ENCODE measurements around the gene GMPS. TPM values are rescaled to one million over a fixed set of nuclear protein-coding genes. Genes with fewer than 3 reads are reported as not detected.

GMPS gene
- total RNA-seq, 1 donor from 2014 or later, result 279 TPM

DNA sequence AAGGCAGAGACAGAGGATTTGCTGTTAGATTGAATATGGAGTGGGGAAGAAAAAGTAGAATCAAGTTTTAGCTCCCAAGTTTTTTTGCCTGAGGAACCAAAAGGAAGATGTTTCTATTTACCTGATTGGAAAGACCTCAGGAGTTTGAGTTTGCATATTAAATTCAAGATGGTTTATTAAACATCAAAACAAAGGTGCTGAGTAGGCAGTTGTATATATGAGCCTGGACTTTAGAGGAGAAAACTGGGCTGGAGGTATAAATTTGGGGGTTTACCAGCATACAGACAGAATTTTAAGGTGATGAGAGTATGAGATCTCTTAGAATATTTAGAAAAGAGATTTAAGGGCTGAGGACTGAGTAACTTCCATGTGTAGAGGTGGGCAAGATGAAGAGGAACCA, 38.2 kb downstream of the GMPS start:
- Mint-ChIP-seq H3K4me3 (no peak overlapping the region), H3K27me3 (ENCODE audit: insufficient read depth, low read depth) (no peaks in the 10 kb centered on the region), H3K4me1 (no peaks in the 10 kb centered on the region), H3K9me3 (no peaks in the 10 kb centered on the region), H3K36me3 (peaks cover 46% of the 10 kb centered on the region), H3K27ac (no peak overlapping the region)
- Histone ChIP-seq H3K4me1 (no peaks in the 10 kb centered on the region), H3K27me3 (no peaks in the 10 kb centered on the region), H3K36me3 (peaks cover 30% of the 10 kb centered on the region), H3F3A (ENCODE audit: low read depth) (no peaks in the 10 kb centered on the region), H3K9me3 (ENCODE audit: low read depth) (no peaks in the 10 kb centered on the region), H2AFZ (replicated peaks) (no peak overlapping the region), H3K9ac (no peak overlapping the region), H3K79me2 (ENCODE audit: low read depth) (no peaks in the 10 kb centered on the region), H3K4me2 (no peak overlapping the region), H4K20me1 (ENCODE audit: low read depth) (no peaks in the 10 kb centered on the region), H3K27ac (no peak overlapping the region), H3K4me3 (no peak overlapping the region)
- TF ChIP-seq, protein P1, sequence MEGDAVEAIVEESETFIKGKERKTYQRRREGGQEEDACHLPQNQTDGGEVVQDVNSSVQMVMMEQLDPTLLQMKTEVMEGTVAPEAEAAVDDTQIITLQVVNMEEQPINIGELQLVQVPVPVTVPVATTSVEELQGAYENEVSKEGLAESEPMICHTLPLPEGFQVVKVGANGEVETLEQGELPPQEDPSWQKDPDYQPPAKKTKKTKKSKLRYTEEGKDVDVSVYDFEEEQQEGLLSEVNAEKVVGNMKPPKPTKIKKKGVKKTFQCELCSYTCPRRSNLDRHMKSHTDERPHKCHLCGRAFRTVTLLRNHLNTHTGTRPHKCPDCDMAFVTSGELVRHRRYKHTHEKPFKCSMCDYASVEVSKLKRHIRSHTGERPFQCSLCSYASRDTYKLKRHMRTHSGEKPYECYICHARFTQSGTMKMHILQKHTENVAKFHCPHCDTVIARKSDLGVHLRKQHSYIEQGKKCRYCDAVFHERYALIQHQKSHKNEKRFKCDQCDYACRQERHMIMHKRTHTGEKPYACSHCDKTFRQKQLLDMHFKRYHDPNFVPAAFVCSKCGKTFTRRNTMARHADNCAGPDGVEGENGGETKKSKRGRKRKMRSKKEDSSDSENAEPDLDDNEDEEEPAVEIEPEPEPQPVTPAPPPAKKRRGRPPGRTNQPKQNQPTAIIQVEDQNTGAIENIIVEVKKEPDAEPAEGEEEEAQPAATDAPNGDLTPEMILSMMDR (IDR thresholded peaks at IDR 0.05), result no peak
- DNase-seq (ENCODE audit: low spot score), result no peak

DNA sequence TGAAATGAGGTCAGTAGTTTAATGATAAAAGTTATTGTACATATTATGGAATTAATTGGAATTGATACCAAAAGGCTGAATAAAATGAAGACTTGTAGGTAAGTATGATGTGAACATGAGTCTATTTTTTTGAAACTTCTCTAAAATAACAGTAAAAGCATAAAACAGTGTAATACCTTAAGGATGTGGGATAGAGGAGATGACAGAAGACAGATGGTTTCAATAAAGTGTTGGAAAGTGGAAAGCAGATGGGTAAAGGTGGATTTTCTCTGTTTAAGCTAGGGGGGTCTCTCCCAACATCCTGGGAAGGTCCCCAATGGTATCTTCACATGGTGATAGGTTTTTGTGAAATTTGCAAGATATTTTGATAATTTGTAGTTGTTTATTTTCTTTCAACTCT, 41.6 kb downstream of the GMPS start:
- Histone ChIP-seq H3K79me2 (ENCODE audit: low read depth) (no peaks in the 10 kb centered on the region), H3K4me2 (no peak overlapping the region), H3K36me3 (peaks cover 28% of the 10 kb centered on the region), H3K27ac (peak overlapping the region; percentile 37), H3K27me3 (no peaks in the 10 kb centered on the region), H2AFZ (replicated peaks) (no peak overlapping the region), H4K20me1 (ENCODE audit: low read depth) (no peaks in the 10 kb centered on the region), H3K4me1 (no peaks in the 10 kb centered on the region), H3F3A (ENCODE audit: low read depth) (no peaks in the 10 kb centered on the region), H3K9ac (no peak overlapping the region), H3K4me3 (no peak overlapping the region), H3K9me3 (ENCODE audit: low read depth) (no peaks in the 10 kb centered on the region)
- H3K27me3 Mint-ChIP-seq (ENCODE audit: insufficient read depth, low read depth), result no peaks in the 10 kb centered on the region
- H3K4me1 Mint-ChIP-seq, result no peaks in the 10 kb centered on the region
- no peaks in the 10 kb centered on the region for H3K9me3 Mint-ChIP-seq
- H3K27ac Mint-ChIP-seq, result no peak overlapping the region
- TF ChIP-seq, protein P1 (IDR thresholded peaks at IDR 0.05), result no peak
- TF ChIP-seq EZH2 (IDR thresholded peaks at IDR 0.05) (no peak), EZH2phosphoT487 (IDR thresholded peaks at IDR 0.05) (no peak)
- no peak for DNase-seq (ENCODE audit: low spot score)
- H3K4me3 Mint-ChIP-seq, result no peak overlapping the region
- H3K36me3 Mint-ChIP-seq, result peaks cover 56% of the 10 kb centered on the region

DNA sequence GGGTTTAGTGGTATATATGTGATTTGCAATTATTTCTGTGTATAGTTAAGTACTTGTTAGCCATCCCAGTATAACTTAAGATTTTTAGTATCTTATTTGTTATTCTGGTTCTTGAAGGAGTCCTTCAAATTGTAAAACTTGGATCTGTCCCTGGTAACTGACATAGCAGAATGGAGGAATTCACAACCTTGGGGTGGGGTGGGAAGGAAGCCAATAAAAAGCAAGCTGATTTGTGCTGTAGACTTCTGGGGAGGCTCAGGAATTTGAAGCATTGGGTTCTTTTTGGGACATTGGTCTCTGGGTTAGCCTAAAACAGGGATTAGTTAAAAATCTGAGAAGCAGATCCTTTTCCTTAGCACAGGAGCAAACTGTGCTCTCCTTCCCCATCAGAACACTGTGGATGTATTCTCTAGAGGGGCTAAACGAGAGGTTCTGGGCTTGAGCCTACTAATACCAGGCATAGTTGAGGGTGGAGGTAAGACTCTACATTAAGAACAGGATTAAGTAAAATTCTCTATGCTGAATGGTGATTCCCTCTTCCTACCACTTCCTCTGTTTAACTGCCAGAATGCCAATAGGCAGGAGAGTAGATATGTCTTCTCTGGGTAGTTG, 42.2 kb downstream of the GMPS start:
- Histone ChIP-seq H3K9me3 (ENCODE audit: low read depth) (no peaks in the 10 kb centered on the region), H3K79me2 (ENCODE audit: low read depth) (no peaks in the 10 kb centered on the region), H3K36me3 (peaks cover 28% of the 10 kb centered on the region), H3K27me3 (no peaks in the 10 kb centered on the region), H3K4me3 (no peak overlapping the region), H2AFZ (replicated peaks) (no peak overlapping the region), H3K27ac (peak overlapping the region; percentile 37), H4K20me1 (ENCODE audit: low read depth) (no peaks in the 10 kb centered on the region), H3K4me1 (no peaks in the 10 kb centered on the region), H3K9ac (no peak overlapping the region), H3F3A (ENCODE audit: low read depth) (no peaks in the 10 kb centered on the region), H3K4me2 (no peak overlapping the region)
- H3K36me3 Mint-ChIP-seq, result peaks cover 56% of the 10 kb centered on the region
- no peak overlapping the region for H3K27ac Mint-ChIP-seq
- DNase-seq (ENCODE audit: low spot score), result no peak
- H3K9me3 Mint-ChIP-seq, result no peaks in the 10 kb centered on the region
- H3K27me3 Mint-ChIP-seq (ENCODE audit: insufficient read depth, low read depth), result no peaks in the 10 kb centered on the region
- H3K4me1 Mint-ChIP-seq, result no peaks in the 10 kb centered on the region
- TF ChIP-seq, protein P1 (IDR thresholded peaks at IDR 0.05), result no peak
- TF ChIP-seq EZH2 (IDR thresholded peaks at IDR 0.05) (no peak), EZH2phosphoT487 (IDR thresholded peaks at IDR 0.05) (no peak)
- no peak overlapping the region for H3K4me3 Mint-ChIP-seq

Data from neural progenitor cell (in vitro differentiated cells).